ENCODE results near the gene NPIPA8.
"Not testable (repeated sequence)": the region's sequence is repeated elsewhere in the genome, so short reads cannot be mapped to it uniquely, and the experiment has no call there.

- not testable (repeated sequence) for TF ChIP-seq CTCF, POLR2A (IDR thresholded peaks at IDR 0.05)
Measured at GRCh38 chr16:18297714-18298113, 38.8 kb downstream of the NPIPA8 start.
